Melanocyte of skin (primary cell): ENCODE results near the gene DBET. TPM values are rescaled to one million over a fixed set of nuclear protein-coding genes. Genes with fewer than 3 reads are reported as not detected.

Source experiments
- small RNA-seq, 2 donors: library from RNA; depleted of rRNA; stranded (forward); fragments of <200 nt; gene quantifications; one replicate each; pipeline ENCODE3, GENCODE V24; 2012
- total RNA-seq, 2 donors: library from RNA; depleted of rRNA; stranded (reverse); fragments of >200 nt; gene quantifications; 2 replicates each; pipeline ENCODE4 v1.2.3, GENCODE V29; 2012

DBET gene
- not detected for total RNA-seq

GRCh38 chr4:190064342-190064741 is at the start of gene DBET:
DBET (plus strand) TSS chr4:190064502.

DNA sequence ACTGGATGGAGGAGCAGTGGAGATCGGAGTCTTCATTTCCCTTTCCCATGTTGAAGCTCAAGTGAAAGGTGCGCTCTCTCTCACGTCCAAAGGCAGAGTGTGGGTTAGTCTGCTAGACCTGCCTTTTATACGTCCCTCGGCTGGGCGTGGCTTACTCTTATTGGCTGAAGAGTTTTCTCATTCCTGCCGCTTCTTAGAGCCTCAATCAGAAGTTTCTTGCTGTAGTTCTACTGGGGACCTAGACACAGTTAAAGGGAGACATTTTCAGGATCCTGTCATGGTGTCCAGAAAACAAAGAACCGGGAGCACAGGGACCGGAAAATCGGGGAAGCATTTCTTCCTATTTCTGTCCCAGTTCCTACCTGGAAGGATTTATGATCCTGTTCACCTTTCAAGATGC is 37.1 kb upstream of the DBET start, which contains the start of gene FRG2:
Gene FRG2, minus strand, starts transcription at position 101 of the 400 bp plus-strand sequence. Its CDS starts 52 bp downstream, at position 49.

Small RNA genes lying within 50 kb of the gene (small RNA-seq; reads per million reads assigned to genes)
- 0.17 to 0.21 reads per million in 2 donors for gene RNA5SP174
- 0.39 to 0.76 reads per million in 2 donors for gene RNA5SP175

Other genes with a start within 250 kb of the DBET start
- gene FRG1, start 123.6 kb upstream of the DBET start, total RNA-seq = 10 to 100 TPM; 33.0 to 33.3 TPM
- gene FRG2, start 37.2 kb upstream of the DBET start, total RNA-seq = not detected
- gene DUX4, start 109.3 kb downstream of the DBET start, total RNA-seq = not detected